Measurements from ENCODE around the gene NIBAN1. TPM values are rescaled to one million over a fixed set of nuclear protein-coding genes. Genes with fewer than 3 reads are reported as not detected.

The NIBAN1 gene
- total and polyA plus RNA-seq, 2 experiments from 2014 or later: 6.9 to 11.1 TPM

GRCh38 chr1:184966989-184967388, 7.3 kb downstream of the NIBAN1 start:
- H3K79me2 ChIP-seq: no peaks in the 10 kb centered on the region
- no peaks in the 10 kb centered on the region for H3K36me3 ChIP-seq (replicated peaks; ENCODE audit: insufficient read depth, low read depth)
- no peak overlapping the region for H3K27ac ChIP-seq
- H3K4me3 ChIP-seq: no peak overlapping the region
- DNase-seq (ENCODE audit: low spot score): no peak
- H2AFZ ChIP-seq: no peak overlapping the region
- peaks cover 1% of the 10 kb centered on the region for H3K27me3 ChIP-seq
- 95% methylated on average over 2 of the region's 2 CpGs for WGBS (ENCODE audit: low lambda C conversion rate, missing lambda C conversion rate)
- no peaks in the 10 kb centered on the region for H3K9me3 ChIP-seq (ENCODE audit: low read depth)
- no peak overlapping the region for H3K4me2 ChIP-seq
- no peaks in the 10 kb centered on the region for H3K4me1 ChIP-seq (ENCODE audit: insufficient read depth)
- no peaks in the 10 kb centered on the region for H3K9me2 ChIP-seq (replicated peaks; ENCODE audit: insufficient read depth)
- no peaks in the 10 kb centered on the region for H4K20me1 ChIP-seq (ENCODE audit: insufficient read depth, poor library complexity, severe bottlenecking)
- no peak for TF ChIP-seq CTCF (IDR thresholded peaks at IDR 0.05; ENCODE audit: poor library complexity)
- no peak for TF ChIP-seq EZH2phosphoT487 (IDR thresholded peaks at IDR 0.05; ENCODE audit: low read depth, severe bottlenecking, unreplicated experiment)
- TF ChIP-seq EZH2 (IDR thresholded peaks at IDR 0.05; ENCODE audit: borderline replicate concordance): no peak

- no peak overlapping the region for H3K27ac ChIP-seq
- DNase-seq (ENCODE audit: low spot score): no peak
- WGBS (ENCODE audit: low lambda C conversion rate, missing lambda C conversion rate): 83% methylated on average over 4 of the region's 4 CpGs
- TF ChIP-seq EZH2phosphoT487 (IDR thresholded peaks at IDR 0.05; ENCODE audit: low read depth, severe bottlenecking, unreplicated experiment): no peak
- TF ChIP-seq EZH2 (IDR thresholded peaks at IDR 0.05; ENCODE audit: borderline replicate concordance): no peak
- no peak for TF ChIP-seq CTCF (IDR thresholded peaks at IDR 0.05; ENCODE audit: poor library complexity)
- H3K79me2 ChIP-seq: no peaks in the 10 kb centered on the region
- H3K4me3 ChIP-seq: no peak overlapping the region
- no peaks in the 10 kb centered on the region for H3K4me1 ChIP-seq (ENCODE audit: insufficient read depth)
- no peaks in the 10 kb centered on the region for H3K36me3 ChIP-seq (replicated peaks; ENCODE audit: insufficient read depth, low read depth)
- no peaks in the 10 kb centered on the region for H4K20me1 ChIP-seq (ENCODE audit: insufficient read depth, poor library complexity, severe bottlenecking)
- H3K9me2 ChIP-seq (replicated peaks; ENCODE audit: insufficient read depth): no peaks in the 10 kb centered on the region
- no peaks in the 10 kb centered on the region for H3K27me3 ChIP-seq
- no peak overlapping the region for H3K4me2 ChIP-seq
- no peaks in the 10 kb centered on the region for H3K9me3 ChIP-seq (ENCODE audit: low read depth)
- no peak overlapping the region for H2AFZ ChIP-seq
Measured at GRCh38 chr1:184965944-184966860, 8.1 kb downstream of the NIBAN1 start.

GRCh38 chr1:184965439-184965838, 8.9 kb downstream of the NIBAN1 start:
- WGBS (ENCODE audit: low lambda C conversion rate, missing lambda C conversion rate): 93% methylated on average over 8 of the region's 8 CpGs
- TF ChIP-seq EZH2 (IDR thresholded peaks at IDR 0.05; ENCODE audit: borderline replicate concordance): no peak
- TF ChIP-seq CTCF (IDR thresholded peaks at IDR 0.05; ENCODE audit: poor library complexity): no peak
- no peak for TF ChIP-seq EZH2phosphoT487 (IDR thresholded peaks at IDR 0.05; ENCODE audit: low read depth, severe bottlenecking, unreplicated experiment)
- Histone ChIP-seq H3K4me3 (no peak overlapping the region), H3K9me2 (replicated peaks; ENCODE audit: insufficient read depth) (no peaks in the 10 kb centered on the region), H3K27me3 (no peaks in the 10 kb centered on the region), H3K36me3 (replicated peaks; ENCODE audit: insufficient read depth, low read depth) (no peaks in the 10 kb centered on the region), H3K79me2 (no peaks in the 10 kb centered on the region), H4K20me1 (ENCODE audit: insufficient read depth, poor library complexity, severe bottlenecking) (no peaks in the 10 kb centered on the region), H3K9me3 (ENCODE audit: low read depth) (no peaks in the 10 kb centered on the region), H2AFZ (no peak overlapping the region), H3K4me1 (ENCODE audit: insufficient read depth) (no peaks in the 10 kb centered on the region), H3K27ac (no peak overlapping the region), H3K4me2 (no peak overlapping the region)
- no peak for DNase-seq (ENCODE audit: low spot score)
